H1 (cell line): ENCODE data around the gene MNAT1. TPM values are rescaled to one million over a fixed set of nuclear protein-coding genes. Genes with fewer than 3 reads are reported as not detected.

ENCODE experiments used
- CTCF ChIA-PET: fragments of 300-600 bp; sonication (Branson Sonifier 250); formaldehyde crosslinking; loops from one replicate; lab custom pipeline; 2021; ENCODE audit not compliant: partially characterized antibody; lab: Charles Lee
- POLR2A ChIA-PET: fragments of 300-600 bp; sonication (Branson Sonifier 250); formaldehyde crosslinking; loops from one replicate; lab custom pipeline; 2021; ENCODE audit warnings: inconsistent platforms; ENCODE audit not compliant: partially characterized antibody; lab: Charles Lee
- DNase-seq, 2 experiments: peaks; one replicate each; pipeline versions ENCODE4 v3.0.0 to v3.0.0-alpha.2; 2010 to 2022; ENCODE audit warnings: low spot score in 2 of 2, low read depth in 1 of 2, mixed read lengths in 1 of 2
- FAIRE-seq: peaks from 2 replicates; lab custom pipeline; 2011; peaks lifted over from hg19 to GRCh38; lab: Jason Lieb, UNC
- H2AFZ ChIP-seq: 2 replicates; pipeline ENCODE4 v1.8.1; 2012; ENCODE audit warnings: low read length, inconsistent platforms
- H2AK5ac ChIP-seq: 2 replicates; pipeline ENCODE4 v1.6.1; 2013; ENCODE audit warnings: low read depth, low read length
- H2BK120ac ChIP-seq: replicated peaks from 2 replicates; pipeline ENCODE3; 2013; ENCODE audit warnings: low read depth, low read length, inconsistent platforms
- H2BK12ac ChIP-seq: 2 replicates; pipeline ENCODE4 v1.6.1; 2013; ENCODE audit warnings: low read depth, low read length
- H2BK15ac ChIP-seq: 2 replicates; pipeline ENCODE4 v1.6.1; 2013; ENCODE audit warnings: low read length
- H2BK20ac ChIP-seq: 2 replicates; pipeline ENCODE4 v1.6.1; 2013; ENCODE audit warnings: low read length
- H2BK5ac ChIP-seq: 2 replicates; pipeline ENCODE4 v1.6.1; 2013; ENCODE audit warnings: low read depth, low read length
- H3K14ac ChIP-seq: 2 replicates; pipeline ENCODE4 v1.6.1; 2013; ENCODE audit warnings: inconsistent platforms; ENCODE audit not compliant: insufficient read length
- H3K18ac ChIP-seq: 2 replicates; pipeline ENCODE4 v1.6.1; 2013; ENCODE audit warnings: low read length; ENCODE audit errors: extremely low read depth
- H3K23ac ChIP-seq: 2 replicates; pipeline ENCODE4 v1.6.1; 2013; ENCODE audit warnings: inconsistent platforms; ENCODE audit not compliant: insufficient read length
- H3K23me2 ChIP-seq: 2 replicates; pipeline ENCODE4 v1.6.1; 2013; ENCODE audit warnings: low read depth, low read length
- H3K27ac ChIP-seq: 2 replicates; pipeline ENCODE4 v1.6.1; 2011; ENCODE audit warnings: low read depth, low read length, inconsistent platforms
- H3K27me3 ChIP-seq, 4 experiments: replicated peaks in 1 of 4; 1 replicate in 1 of 4; 2 replicates in 3 of 4; pipeline versions ENCODE4 v1.6.1 to v1.8.1; 2011 to 2013; ENCODE audit warnings: low read length in 3 of 4, mild to moderate bottlenecking in 3 of 4, inconsistent platforms in 2 of 4, mixed read lengths in 2 of 4, moderate library complexity in 1 of 4; ENCODE audit not compliant: control insufficient read depth in 3 of 4, insufficient read depth in 3 of 4; ENCODE audit errors: extremely low read depth in 1 of 4
- H3K36me3 ChIP-seq, 4 experiments: 2 replicates each; pipeline versions ENCODE4 v1.6.1 to v1.8.1; 2011 to 2013; ENCODE audit warnings: mild to moderate bottlenecking in 4 of 4, low read length in 3 of 4, moderate library complexity in 2 of 4, control low read depth in 1 of 4, inconsistent platforms in 1 of 4; ENCODE audit not compliant: insufficient read depth in 4 of 4, control insufficient read depth in 2 of 4
- H3K4ac ChIP-seq: replicated peaks from 2 replicates; pipeline ENCODE3; 2013; ENCODE audit warnings: low read length, low read depth, mixed read lengths, inconsistent platforms; ENCODE audit not compliant: insufficient read length
- H3K4me1 ChIP-seq, 4 experiments: replicated peaks in 1 of 4; 1 replicate in 1 of 4; 2 replicates in 3 of 4; pipeline versions ENCODE4 v1.6.1 to v1.8.1; 2011 to 2013; ENCODE audit warnings: low read length in 3 of 4, inconsistent platforms in 2 of 4, mixed read lengths in 1 of 4; ENCODE audit not compliant: insufficient read depth in 4 of 4, control insufficient read depth in 3 of 4
- H3K4me2 ChIP-seq, 2 experiments: 2 replicates each; pipeline versions ENCODE4 v1.6.1 to v1.8.1; 2011 to 2013; ENCODE audit warnings: low read depth in 2 of 2, low read length in 2 of 2, control low read depth in 1 of 2, inconsistent platforms in 1 of 2, mild to moderate bottlenecking in 1 of 2; ENCODE audit not compliant: insufficient read depth in 1 of 2
- H3K4me3 ChIP-seq, 4 experiments: fragments of 200-600, 300-600 bp in 1 of 4; sonication (generic), shearing (Covaris generic), sonication (Bioruptor Twin) in 1 of 4; 2 replicates each; pipeline versions ENCODE4 v1.5.1 to v1.8.1; 2011 to 2016; ENCODE audit warnings: low read length in 4 of 4, low read depth in 3 of 4, control low read depth in 2 of 4, inconsistent platforms in 2 of 4, mild to moderate bottlenecking in 2 of 4, mixed read lengths in 1 of 4, moderate library complexity in 1 of 4; ENCODE audit not compliant: insufficient read depth in 2 of 4; ENCODE audit errors: extremely low read depth in 1 of 4
- H3K56ac ChIP-seq: replicated peaks from 2 replicates; pipeline ENCODE3; 2013; ENCODE audit warnings: low read depth, mild to moderate bottlenecking, mixed read lengths, low read length, inconsistent platforms; ENCODE audit not compliant: insufficient read length
- H3K79me1 ChIP-seq: 2 replicates; pipeline ENCODE4 v1.6.1; 2013; ENCODE audit warnings: low read depth, low read length, control low read depth
- H3K79me2 ChIP-seq, 2 experiments: 2 replicates each; pipeline versions ENCODE4 v1.6.1 to v1.8.1; 2012 to 2013; ENCODE audit warnings: low read length in 2 of 2, mild to moderate bottlenecking in 2 of 2, inconsistent platforms in 1 of 2; ENCODE audit not compliant: insufficient read depth in 2 of 2, control insufficient read depth in 1 of 2
- H3K9ac ChIP-seq, 4 experiments: replicated peaks in 1 of 4; 1 replicate in 1 of 4; 2 replicates in 3 of 4; pipeline versions ENCODE4 v1.6.1 to v1.8.1; 2011 to 2013; ENCODE audit warnings: low read depth in 3 of 4, low read length in 3 of 4, control low read depth in 2 of 4, mild to moderate bottlenecking in 2 of 4, moderate library complexity in 2 of 4, inconsistent platforms in 1 of 4; ENCODE audit errors: extremely low read depth in 1 of 4
- H3K9me3 ChIP-seq, 2 experiments: 2 replicates each; pipeline versions ENCODE4 v1.6.1 to v1.8.1; 2012 to 2013; ENCODE audit warnings: mild to moderate bottlenecking in 2 of 2, moderate library complexity in 2 of 2, control low read depth in 1 of 2, inconsistent platforms in 1 of 2, low read depth in 1 of 2, low read length in 1 of 2, mixed read lengths in 1 of 2; ENCODE audit not compliant: insufficient read depth in 2 of 2
- H4K20me1 ChIP-seq, 2 experiments: replicated peaks in 1 of 2; 2 replicates each; pipeline versions ENCODE3 to v1.8.1; 2011 to 2013; ENCODE audit warnings: inconsistent platforms in 2 of 2, low read length in 2 of 2, mild to moderate bottlenecking in 1 of 2; ENCODE audit not compliant: insufficient read depth in 2 of 2, control insufficient read depth in 1 of 2
- H4K5ac ChIP-seq: 2 replicates; pipeline ENCODE4 v1.6.1; 2013; ENCODE audit warnings: low read length, low read depth, mixed read lengths, inconsistent platforms; ENCODE audit not compliant: insufficient read length
- H4K8ac ChIP-seq: 2 replicates; pipeline ENCODE4 v1.8.0; 2013; ENCODE audit warnings: mild to moderate bottlenecking, moderate library complexity, low read length, inconsistent platforms; ENCODE audit not compliant: insufficient read depth; ENCODE audit errors: extremely low read depth
- H4K91ac ChIP-seq: replicated peaks from 2 replicates; pipeline ENCODE3; 2013; ENCODE audit warnings: low read length, mixed read lengths, inconsistent platforms; ENCODE audit not compliant: insufficient read length
- BRCA1 ChIP-seq: IDR thresholded peaks from 2 replicates; pipeline ENCODE4 v1.6.1; 2012; ENCODE audit warnings: low read depth, low read length, improper control_type of control experiment
- CHD2 ChIP-seq: IDR thresholded peaks from 2 replicates; pipeline ENCODE4 v1.6.1; 2012; ENCODE audit warnings: low read length, improper control_type of control experiment
- CREB1 ChIP-seq: IDR thresholded peaks from 2 replicates; pipeline ENCODE4 v1.6.1; 2012; ENCODE audit warnings: inconsistent platforms
- GABPA ChIP-seq: IDR thresholded peaks from 2 replicates; pipeline ENCODE4 v1.6.1; 2011; ENCODE audit warnings: mild to moderate bottlenecking, low read length, moderate library complexity, borderline replicate concordance; ENCODE audit not compliant: insufficient read depth
- JUN ChIP-seq: IDR thresholded peaks from 2 replicates; pipeline ENCODE4 v1.6.1; 2011; ENCODE audit warnings: low read depth, mild to moderate bottlenecking, improper control_type of control experiment, low read length
- POLR2A ChIP-seq, 2 experiments: IDR thresholded peaks; 1 replicate in 1 of 2; 2 replicates in 1 of 2; pipeline ENCODE4 v1.6.1; 2011; ENCODE audit warnings: low read depth in 2 of 2, low read length in 2 of 2, mild to moderate bottlenecking in 2 of 2; ENCODE audit errors: control extremely low read depth in 1 of 2
- POLR2AphosphoS5 ChIP-seq: IDR thresholded peaks from 2 replicates; pipeline ENCODE4 v1.6.1; 2011; ENCODE audit warnings: low read depth, low read length
- RXRA ChIP-seq: IDR thresholded peaks from 2 replicates; pipeline ENCODE4 v1.6.1; 2011; ENCODE audit warnings: low read depth, mild to moderate bottlenecking, low read length, moderate library complexity; ENCODE audit not compliant: insufficient read depth
- SAP30 ChIP-seq: fragments of 300-600 bp; sonication (generic); IDR thresholded peaks from 2 replicates; pipeline ENCODE4 v1.7.1; 2012; ENCODE audit warnings: low read length, moderate library complexity, mild to moderate bottlenecking, inconsistent platforms; ENCODE audit not compliant: insufficient read depth, insufficient replicate concordance
- SIX5 ChIP-seq: IDR thresholded peaks from 2 replicates; pipeline ENCODE4 v1.6.1; 2011; ENCODE audit warnings: mild to moderate bottlenecking, low read depth, low read length
- SRF ChIP-seq: IDR thresholded peaks from 2 replicates; pipeline ENCODE4 v1.6.1; 2011; ENCODE audit warnings: mild to moderate bottlenecking, low read depth, low read length, moderate library complexity
- TAF1 ChIP-seq: IDR thresholded peaks from 2 replicates; pipeline ENCODE4 v1.6.1; 2011; ENCODE audit warnings: mild to moderate bottlenecking, low read depth, low read length
- TCF12 ChIP-seq: IDR thresholded peaks from 2 replicates; pipeline ENCODE4 v1.6.1; 2011; ENCODE audit warnings: low read depth, mild to moderate bottlenecking, low read length
- WGBS, 2 experiments: shearing (Covaris generic) in 1 of 2; methylation state at CpG; one replicate each; pipeline versions ENCODE4 v1.1.6 to v1.1.7; 2013 to 2015; ENCODE audit warnings: low lambda C conversion rate in 2 of 2, mixed read lengths in 2 of 2, inconsistent platforms in 1 of 2, low coverage in 1 of 2, missing lambda C conversion rate in 1 of 2; ENCODE audit not compliant: insufficient replicate concordance in 2 of 2, insufficient coverage in 1 of 2, insufficient read length in 1 of 2; ENCODE audit errors: extremely low coverage in 1 of 2, missing lambda C conversion rate in 1 of 2; 5-methylcytosine and 5-hydroxymethylcytosine counted together
- polyA plus RNA-seq, 7 experiments: library from polyadenylated mRNA; depleted of rRNA in 3 of 7; stranded (reverse) in 5 of 7; unstranded in 2 of 7; fragments of >200 nt in 5 of 7; fragments of 200-250 nt in 2 of 7; gene quantifications; 1 replicate in 5 of 7; 2 replicates in 1 of 7; 4 replicates in 1 of 7; pipeline versions ENCODE4 v1.2.1 to v1.2.3, GENCODE V29; 2011 to 2013; ENCODE audit warnings: missing spikeins in 2 of 7, mixed read lengths in 2 of 7
- total RNA-seq: library from RNA; stranded (reverse); fragmentation: NEBNext Ultra II Directional; extraction: Animal tissue kit (Norgen Biotek cat#: 25700); gene quantifications from 2 replicates; pipeline ENCODE4 v1.2.1, GENCODE V29; 2021

The MNAT1 gene
- total and polyA plus RNA-seq, 2 of the 8 experiments (the other 6 are each of a cell fraction or from before 2014, with no cell fraction given) = 34.7 to 52.1 TPM

GRCh38 chr14:60786905-60787304 is 52.3 kb downstream of the MNAT1 start:
- Histone ChIP-seq H3K23me2 (no peaks in the 10 kb centered on the region; the same call in 1 of the 2 replicates), H4K5ac (no peak overlapping the region), H4K91ac (no peak overlapping the region), H3K14ac (no peak overlapping the region), H2BK12ac (no peak overlapping the region), H3K23ac (no peak overlapping the region), H2BK5ac (no peak overlapping the region), H4K20me1 (no peaks in the 10 kb centered on the region), H3K27me3 (no peaks in the 10 kb centered on the region), H3K18ac (no peak overlapping the region), H3K4me3 (no peak overlapping the region), H2AFZ (no peak overlapping the region), H3K4me2 (no peak overlapping the region), H3K4me1 (peaks cover 0 to 3% (median 0%) of the 10 kb centered on the region in 4 experiments; a peak in 1 of 7 replicates), H2BK120ac (no peak overlapping the region), H3K36me3 (peaks cover 0 to 3% (median under 1%) of the 10 kb centered on the region in 4 experiments; a peak in 1 of 8 replicates), H3K79me2 (peaks cover 0 to 38% of the 10 kb centered on the region in 2 experiments; a peak in 2 of 4 replicates), H2AK5ac (no peak overlapping the region), H3K4ac (no peak overlapping the region), H2BK15ac (no peak overlapping the region), H2BK20ac (no peak overlapping the region), H4K8ac (no peak overlapping the region), H3K56ac (no peak overlapping the region), H3K79me1 (no peaks in the 10 kb centered on the region), H3K9ac (no peak overlapping the region), H3K9me3 (no peaks in the 10 kb centered on the region), H3K27ac (no peak overlapping the region)
- FAIRE-seq = no peak
- ChIA-PET POLR2A (no interaction called here), CTCF (no interaction called here)
- WGBS, 2 experiments = 91% methylated on average over 3 of the region's 3 CpGs; no CpG with 5 or more reads in 1 of the 2 experiments
- no peak for DNase-seq
- TF ChIP-seq GABPA = no peak
- no peak for TF ChIP-seq TAF1
- TF ChIP-seq SRF = no peak
- TF ChIP-seq CREB1 = no peak
- no peak for TF ChIP-seq SIX5
- no peak for TF ChIP-seq JUN
- no peak for TF ChIP-seq SAP30
- no peak for TF ChIP-seq POLR2AphosphoS5
- TF ChIP-seq POLR2A (IDR thresholded peaks at IDR 0.05; ENCODE audit: control extremely low read depth in 1 of 2, low read depth in 2 of 2, low read length in 2 of 2) = no peak
- TF ChIP-seq BRCA1 = no peak
- no peak for TF ChIP-seq TCF12
- TF ChIP-seq CHD2 = no peak
- no peak for TF ChIP-seq RXRA
